OCI-LY3 (cell line): Measurements from ENCODE around the gene SMIM43.
"Not testable (repeated sequence)": the region's sequence is repeated elsewhere in the genome, so short reads cannot be mapped to it uniquely, and the experiment has no call there.

Source experiments
- CTCF ChIP-seq: fragments of 200-600, 300-600 bp; sonication (generic); IDR thresholded peaks from 2 replicates; pipeline ENCODE4 v1.5.1; 2014; ENCODE audit warnings: antibody characterized with exemption, low read length, low read depth
- EZH2phosphoT487 ChIP-seq: fragments of 200-600 bp; shearing (Covaris generic); IDR thresholded peaks from 2 replicates; pipeline ENCODE4 v1.6.1; 2018; ENCODE audit warnings: antibody characterized with exemption, mixed run types, low read depth

- TF ChIP-seq CTCF, EZH2phosphoT487: not testable (repeated sequence)
Measured at GRCh38 chr4:121729753-121730152, 35.2 kb downstream of the SMIM43 start.
